HL-60 (cell line): ENCODE measurements around the gene LHFPL6.

Experiments
- DNase-seq, 2 experiments: peaks; one replicate each; pipeline ENCODE4 v3.0.0-alpha.2; 2010 to 2020; ENCODE audit warnings: low read depth in 1 of 2, low spot score in 1 of 2
- H3K27ac ChIP-seq: fragments of 250-450 bp; sonication (Bioruptor Pico); replicated peaks from 2 replicates; pipeline ENCODE4 v1.5.1; 2020; ENCODE audit warnings: mild to moderate bottlenecking, moderate library complexity
- H3K27me3 ChIP-seq: fragments of 250-450 bp; sonication (Bioruptor Pico); 2 replicates; pipeline ENCODE4 v1.5.1; 2021; ENCODE audit warnings: mild to moderate bottlenecking, moderate library complexity; ENCODE audit not compliant: insufficient read depth, poor library complexity, severe bottlenecking
- H3K4me3 ChIP-seq: replicated peaks from 2 replicates; pipeline ENCODE4 v1.5.1; 2011; ENCODE audit warnings: mild to moderate bottlenecking, control low read depth, low read length; ENCODE audit not compliant: insufficient read depth
- CTCF ChIP-seq: IDR thresholded peaks from one replicate; pipeline ENCODE4 v1.5.1; 2011; ENCODE audit warnings: low read length, control low read depth, inconsistent platforms; ENCODE audit not compliant: insufficient read depth
- GABPA ChIP-seq: IDR thresholded peaks from 2 replicates; pipeline ENCODE4 v1.6.1; 2012; ENCODE audit warnings: low read depth
- POLR2AphosphoS5 ChIP-seq: IDR thresholded peaks from 2 replicates; pipeline ENCODE4 v1.6.1; 2012; ENCODE audit warnings: low read depth
- REST ChIP-seq: IDR thresholded peaks from 2 replicates; pipeline ENCODE4 v1.6.1; 2012; ENCODE audit warnings: low read depth; ENCODE audit not compliant: insufficient replicate concordance
- SPI1 ChIP-seq: IDR thresholded peaks from 2 replicates; pipeline ENCODE4 v1.6.1; 2012; ENCODE audit warnings: low read depth, mild to moderate bottlenecking, borderline replicate concordance

LHFPL6 gene

GRCh38 chr13:39578821-39579291 is 24.1 kb downstream of the LHFPL6 start:
- Histone ChIP-seq H3K4me3 (no peak overlapping the region), H3K27me3 (peaks cover 7% of the 10 kb centered on the region), H3K27ac (no peak overlapping the region)
- DNase-seq: no peak
- TF ChIP-seq POLR2AphosphoS5 (no peak), CTCF (no peak), SPI1 (no peak), GABPA (no peak)

- Histone ChIP-seq H3K4me3 (no peak overlapping the region), H3K27me3 (peaks cover 7% of the 10 kb centered on the region), H3K27ac (no peak overlapping the region)
- DNase-seq: no peak
- TF ChIP-seq POLR2AphosphoS5 (no peak), GABPA (no peak), REST (no peak), CTCF (no peak), SPI1 (no peak)
Measured at GRCh38 chr13:39577838-39578491, 25.0 kb downstream of the LHFPL6 start.

- TF ChIP-seq GABPA (no peak), REST (no peak), POLR2AphosphoS5 (no peak)
- no peak for DNase-seq
- H3K27ac ChIP-seq: no peak overlapping the region
- H3K27me3 ChIP-seq: peaks cover 7% of the 10 kb centered on the region
- no peak overlapping the region for H3K4me3 ChIP-seq
Measured at GRCh38 chr13:39577203-39577602, 25.8 kb downstream of the LHFPL6 start.

GRCh38 chr13:39575641-39576238 is 27.3 kb downstream of the LHFPL6 start:
- Histone ChIP-seq H3K4me3 (no peak overlapping the region), H3K27ac (no peak overlapping the region), H3K27me3 (peaks cover 4% of the 10 kb centered on the region)
- DNase-seq: no peak
- TF ChIP-seq SPI1 (no peak), GABPA (no peak), CTCF (no peak), POLR2AphosphoS5 (no peak), REST (no peak)
